Trophoblast cell (in vitro differentiated cells and primary cell): Measurements from ENCODE around the gene WBP4. TPM values are rescaled to one million over a fixed set of nuclear protein-coding genes. Genes with fewer than 3 reads are reported as not detected.

Experiments
- DNase-seq, 2 donors: peaks; one replicate each; pipeline ENCODE4 v3.0.0-alpha.2; 2016
- H2AFZ ChIP-seq: 2 replicates; pipeline ENCODE4 v1.6.1; 2013; ENCODE audit warnings: low read length, moderate library complexity, mild to moderate bottlenecking; ENCODE audit not compliant: insufficient read depth, poor library complexity
- H2AK5ac ChIP-seq: 2 replicates; pipeline ENCODE4 v1.6.1; 2013; ENCODE audit warnings: mild to moderate bottlenecking, low read length
- H2BK120ac ChIP-seq: 2 replicates; pipeline ENCODE4 v1.6.1; 2013; ENCODE audit warnings: low read length, mild to moderate bottlenecking, moderate library complexity; ENCODE audit not compliant: insufficient read depth, poor library complexity
- H2BK12ac ChIP-seq: 2 replicates; pipeline ENCODE4 v1.6.1; 2013; ENCODE audit warnings: mild to moderate bottlenecking, low read length, moderate library complexity
- H2BK5ac ChIP-seq: 2 replicates; pipeline ENCODE4 v1.6.1; 2013; ENCODE audit warnings: low read length, low read depth, moderate library complexity, mild to moderate bottlenecking; ENCODE audit not compliant: poor library complexity
- H3K14ac ChIP-seq: 2 replicates; pipeline ENCODE4 v1.6.1; 2013; ENCODE audit warnings: mild to moderate bottlenecking, low read length
- H3K18ac ChIP-seq: 2 replicates; pipeline ENCODE4 v1.6.1; 2013; ENCODE audit warnings: mild to moderate bottlenecking, low read length
- H3K23ac ChIP-seq: 2 replicates; pipeline ENCODE4 v1.6.1; 2013; ENCODE audit warnings: low read length
- H3K27ac ChIP-seq: 2 replicates; pipeline ENCODE4 v1.5.1; 2013; ENCODE audit warnings: low read depth, mild to moderate bottlenecking, inconsistent platforms, low read length, moderate library complexity
- H3K27me3 ChIP-seq: 2 replicates; pipeline ENCODE4 v1.6.1; 2013; ENCODE audit warnings: inconsistent platforms, mild to moderate bottlenecking, low read length, moderate library complexity; ENCODE audit not compliant: insufficient read depth
- H3K36me3 ChIP-seq, 2 experiments: 1 replicate in 1 of 2; 2 replicates in 1 of 2; pipeline ENCODE4 v1.6.1; 2013; ENCODE audit warnings: low read length in 2 of 2, mild to moderate bottlenecking in 2 of 2, moderate library complexity in 1 of 2; ENCODE audit not compliant: insufficient read depth in 2 of 2, control insufficient read depth in 1 of 2
- H3K4ac ChIP-seq: 2 replicates; pipeline ENCODE4 v1.6.1; 2013; ENCODE audit warnings: low read depth, mild to moderate bottlenecking, low read length, moderate library complexity
- H3K4me1 ChIP-seq, 2 experiments: 1 replicate in 1 of 2; 2 replicates in 1 of 2; pipeline ENCODE4 v1.6.1; 2013; ENCODE audit warnings: low read length in 2 of 2, mild to moderate bottlenecking in 2 of 2, moderate library complexity in 1 of 2; ENCODE audit not compliant: insufficient read depth in 2 of 2, control insufficient read depth in 1 of 2
- H3K4me2 ChIP-seq: 2 replicates; pipeline ENCODE4 v1.6.1; 2013; ENCODE audit warnings: inconsistent platforms, mild to moderate bottlenecking, low read length, moderate library complexity
- H3K4me3 ChIP-seq: 2 replicates; pipeline ENCODE4 v1.5.1; 2013; ENCODE audit warnings: mild to moderate bottlenecking, low read depth, low read length, inconsistent platforms
- H3K79me1 ChIP-seq: one replicate; pipeline ENCODE4 v1.6.1; 2013; ENCODE audit warnings: low read length
- H3K79me2 ChIP-seq: 2 replicates; pipeline ENCODE4 v1.6.1; 2013; ENCODE audit warnings: low read length, mild to moderate bottlenecking; ENCODE audit not compliant: control insufficient read depth, insufficient read depth, poor library complexity
- H3K9ac ChIP-seq: 2 replicates; pipeline ENCODE4 v1.6.1; 2013; ENCODE audit warnings: mild to moderate bottlenecking, low read length
- H3K9me3 ChIP-seq: 2 replicates; pipeline ENCODE4 v1.6.1; 2013; ENCODE audit warnings: low read depth, mild to moderate bottlenecking, control low read depth, inconsistent platforms, low read length; ENCODE audit not compliant: insufficient read depth
- H4K12ac ChIP-seq: 2 replicates; pipeline ENCODE4 v1.6.1; 2013; ENCODE audit warnings: low read depth, mild to moderate bottlenecking, low read length, moderate library complexity
- H4K8ac ChIP-seq: 2 replicates; pipeline ENCODE4 v1.6.1; 2013; ENCODE audit warnings: low read depth, mild to moderate bottlenecking, low read length, moderate library complexity
- H4K91ac ChIP-seq: one replicate; pipeline ENCODE4 v1.6.1; 2013; ENCODE audit warnings: low read depth, mild to moderate bottlenecking, low read length, moderate library complexity
- WGBS: extraction: QIAGEN DNeasy Blood & Tissue Kit; methylation state at CpG from one replicate; pipeline ENCODE4 v1.1.7; 2013; ENCODE audit warnings: missing lambda C conversion rate; ENCODE audit not compliant: insufficient read length, insufficient coverage; ENCODE audit errors: extremely low coverage; 5-methylcytosine and 5-hydroxymethylcytosine counted together
- polyA plus RNA-seq: library from polyadenylated mRNA; stranded (reverse); fragments of 200-250 nt; gene quantifications from 2 replicates; pipeline ENCODE4 v1.2.3, GENCODE V29; 2013

WBP4 gene
- 14.3 and 14.8 TPM in 2 replicates for polyA plus RNA-seq

GRCh38 chr13:41061075-41061913, at the start of gene WBP4:
WBP4 (plus strand) TSS chr13:41061509; CDS start chr13:41061674, 165 bp downstream.
- Histone ChIP-seq H3K18ac (peak within 1 kb of the TSS; percentile 96), H3K27ac (peak within 1 kb of the TSS; percentile 99), H3K9ac (peak within 1 kb of the TSS; percentile 93), H3K4me1 (peaks cover 5 to 7% of the 10 kb centered on the region in 2 experiments), H2BK12ac (peak within 1 kb of the TSS; percentile 76), H3K4me3 (peak within 1 kb of the TSS; percentile 85), H4K8ac (peak within 1 kb of the TSS; percentile 95), H2BK120ac (peak within 1 kb of the TSS; percentile 92), H3K4ac (peak within 1 kb of the TSS; percentile 83), H4K91ac (peak within 1 kb of the TSS; percentile 92), H3K14ac (peak within 1 kb of the TSS; percentile 94), H3K4me2 (peak within 1 kb of the TSS; percentile 80), H3K27me3 (no peaks in the 10 kb centered on the region), H2AK5ac (peak within 1 kb of the TSS; percentile 84), H3K36me3 (peaks cover 0 to 2% of the 10 kb centered on the region in 2 experiments), H3K9me3 (no peaks in the 10 kb centered on the region), H3K23ac (no peak within 1 kb of the TSS), H3K79me1 (peaks cover 22% of the 10 kb centered on the region), H2AFZ (peak within 1 kb of the TSS; percentile 91), H4K12ac (peak within 1 kb of the TSS; percentile 92), H2BK5ac (peak within 1 kb of the TSS; percentile 98), H3K79me2 (peaks cover 22% of the 10 kb centered on the region)
- no CpG with 5 or more reads among the region's 71 CpGs for WGBS
- DNase-seq: peak; percentile 95 to 98

DNA sequence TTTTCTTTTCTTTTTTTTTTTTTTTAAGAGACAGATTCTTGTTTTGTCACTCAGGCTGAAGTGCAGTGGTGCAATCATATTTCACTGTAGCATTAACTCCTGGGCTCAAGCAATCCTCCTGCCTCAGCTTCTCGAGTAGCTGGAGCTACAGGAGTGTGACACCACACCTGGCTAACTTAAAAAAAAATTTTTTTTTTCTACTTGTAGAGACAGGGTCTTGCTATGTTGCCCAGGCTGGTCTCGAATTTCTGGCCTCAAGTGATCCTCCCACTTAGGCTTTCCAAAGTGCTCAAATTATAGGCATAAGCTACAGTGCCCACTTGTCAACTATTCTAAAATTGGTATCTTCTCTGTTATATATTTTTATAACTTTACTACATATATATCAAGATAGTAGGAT, 48.8 kb upstream of the WBP4 start:
- H4K12ac ChIP-seq: no peak overlapping the region
- H2BK5ac ChIP-seq: no peak overlapping the region
- no peak overlapping the region for H3K23ac ChIP-seq
- no peak for DNase-seq
- no peak overlapping the region for H3K4me2 ChIP-seq
- H3K27me3 ChIP-seq: no peaks in the 10 kb centered on the region
- no CpG with 5 or more reads among the region's 2 CpGs for WGBS
- H2BK120ac ChIP-seq: no peak overlapping the region
- no peak overlapping the region for H4K91ac ChIP-seq
- no peaks in the 10 kb centered on the region for H3K9me3 ChIP-seq
- no peak overlapping the region for H4K8ac ChIP-seq
- H3K14ac ChIP-seq: no peak overlapping the region
- no peak overlapping the region for H3K27ac ChIP-seq
- no peak overlapping the region for H3K4me3 ChIP-seq
- peaks cover 0 to 2% of the 10 kb centered on the region in 2 experiments for H3K4me1 ChIP-seq
- H2AK5ac ChIP-seq: no peak overlapping the region
- H3K9ac ChIP-seq: no peak overlapping the region
- H2BK12ac ChIP-seq: no peak overlapping the region
- peaks cover 0 to 2% of the 10 kb centered on the region in 2 experiments for H3K36me3 ChIP-seq
- no peak overlapping the region for H2AFZ ChIP-seq
- H3K18ac ChIP-seq: no peak overlapping the region
- no peaks in the 10 kb centered on the region for H3K79me1 ChIP-seq
- H3K4ac ChIP-seq: no peak overlapping the region
- no peaks in the 10 kb centered on the region for H3K79me2 ChIP-seq

DNA sequence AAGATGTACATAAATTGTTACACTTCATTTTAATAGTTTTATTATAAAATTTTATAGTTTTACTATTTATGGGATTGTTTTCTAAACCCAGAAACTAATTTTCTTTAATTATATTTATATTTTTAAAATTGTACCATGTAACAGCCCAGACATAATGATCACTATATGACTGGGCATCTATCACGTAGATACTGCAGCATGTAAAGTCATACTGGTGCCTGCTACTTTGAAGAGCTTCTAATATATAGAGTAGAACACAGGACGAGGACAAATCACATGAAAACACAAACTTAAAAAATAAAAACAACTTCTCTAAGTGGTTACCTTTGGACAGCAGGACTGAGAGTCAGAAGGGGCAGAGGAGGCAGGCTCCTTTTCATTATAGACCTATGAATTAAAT, 47.5 kb upstream of the WBP4 start:
- Histone ChIP-seq H3K18ac (no peak overlapping the region), H3K27ac (no peak overlapping the region), H4K91ac (no peak overlapping the region), H4K8ac (no peak overlapping the region), H3K36me3 (peaks cover 0 to 2% of the 10 kb centered on the region in 2 experiments), H3K79me2 (no peaks in the 10 kb centered on the region), H2BK120ac (no peak overlapping the region), H2AK5ac (no peak overlapping the region), H3K4me1 (peaks cover 0 to 2% of the 10 kb centered on the region in 2 experiments), H3K79me1 (no peaks in the 10 kb centered on the region), H3K9me3 (no peaks in the 10 kb centered on the region), H4K12ac (no peak overlapping the region), H3K4ac (no peak overlapping the region), H3K4me2 (no peak overlapping the region), H2BK5ac (no peak overlapping the region), H2AFZ (no peak overlapping the region), H3K27me3 (no peaks in the 10 kb centered on the region), H3K4me3 (no peak overlapping the region), H2BK12ac (no peak overlapping the region), H3K23ac (no peak overlapping the region), H3K9ac (no peak overlapping the region), H3K14ac (no peak overlapping the region)
- no peak for DNase-seq
- WGBS: no CpG with 5 or more reads among the region's 2 CpGs

GRCh38 chr13:41015920-41016319, 45.4 kb upstream of the WBP4 start:
- Histone ChIP-seq H4K12ac (no peak overlapping the region), H3K79me1 (no peaks in the 10 kb centered on the region), H3K27me3 (no peaks in the 10 kb centered on the region), H2BK12ac (no peak overlapping the region), H3K9ac (no peak overlapping the region), H3K79me2 (no peaks in the 10 kb centered on the region), H3K4me1 (peaks cover 0 to 4% of the 10 kb centered on the region in 2 experiments), H3K9me3 (no peaks in the 10 kb centered on the region), H2AK5ac (no peak overlapping the region), H3K4me2 (no peak overlapping the region), H4K8ac (no peak overlapping the region), H2AFZ (no peak overlapping the region), H2BK5ac (no peak overlapping the region), H3K23ac (no peak overlapping the region), H3K18ac (no peak overlapping the region), H4K91ac (no peak overlapping the region), H2BK120ac (no peak overlapping the region), H3K4ac (no peak overlapping the region), H3K4me3 (no peak overlapping the region), H3K14ac (no peak overlapping the region), H3K36me3 (peaks cover 1 to 2% of the 10 kb centered on the region in 2 experiments), H3K27ac (no peak overlapping the region)
- DNase-seq: no peak
- WGBS: no CpG with 5 or more reads among the region's 6 CpGs
